Right renal cortex interstitium (tissue), 3 donors: ENCODE data around the gene SASH1. TPM values are rescaled to one million over a fixed set of nuclear protein-coding genes. Genes with fewer than 3 reads are reported as not detected.
A peak's percentile ranks its signal among the peaks of the same experiment; 100 is the strongest.
"Not testable (repeated sequence)": the region's sequence is repeated elsewhere in the genome, so short reads cannot be mapped to it uniquely, and the experiment has no call there.

Experiments used
- DNase-seq, 3 donors: peaks; one replicate each; pipeline ENCODE4 v3.0.0-alpha.2; 2013; ENCODE audit warnings: low read depth in 3 of 3, low spot score in 2 of 3
- polyA plus RNA-seq, 3 donors: library from polyadenylated mRNA; unstranded; fragments of 120-200 nt; gene quantifications; one replicate each; pipeline ENCODE4 v1.2.1, GENCODE V29; 2013; ENCODE audit not compliant: insufficient read length in 3 of 3

SASH1 gene
- polyA plus RNA-seq, 3 donors: 26.7 to 27.7 (median 26.9) TPM

DNA sequence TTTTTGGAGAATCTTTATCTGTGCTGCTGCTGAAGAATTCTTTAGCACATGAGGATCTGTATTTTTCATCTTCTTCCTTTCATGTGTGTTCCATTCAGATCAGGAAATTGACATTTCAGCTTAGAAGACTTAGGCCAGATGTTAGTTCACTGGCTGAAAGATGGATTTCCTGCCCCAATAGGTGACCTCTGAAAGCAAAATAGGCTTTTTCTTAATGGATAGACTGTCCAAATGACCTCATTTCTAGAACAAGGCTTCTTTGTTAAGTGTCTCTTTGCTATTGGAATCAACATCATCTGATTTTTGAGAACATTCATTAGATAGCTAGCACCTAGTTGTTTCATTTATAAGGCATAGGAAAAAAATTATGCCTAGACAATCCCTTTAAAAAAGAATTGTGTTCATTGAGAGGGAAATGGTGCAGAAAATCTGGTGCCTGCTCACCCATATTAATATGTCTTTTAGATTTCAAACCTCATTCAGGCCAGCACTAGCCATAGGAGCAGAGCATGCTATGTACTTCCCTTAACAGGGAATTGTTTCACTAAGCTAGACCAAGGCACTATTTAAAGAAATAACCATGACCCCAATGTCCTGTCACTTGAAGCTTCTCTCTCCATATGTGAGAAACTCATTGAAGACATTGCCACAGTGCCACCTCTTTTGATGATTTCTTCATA is 13.6 kb upstream of the SASH1 start:
- DNase-seq: no peak

DNA sequence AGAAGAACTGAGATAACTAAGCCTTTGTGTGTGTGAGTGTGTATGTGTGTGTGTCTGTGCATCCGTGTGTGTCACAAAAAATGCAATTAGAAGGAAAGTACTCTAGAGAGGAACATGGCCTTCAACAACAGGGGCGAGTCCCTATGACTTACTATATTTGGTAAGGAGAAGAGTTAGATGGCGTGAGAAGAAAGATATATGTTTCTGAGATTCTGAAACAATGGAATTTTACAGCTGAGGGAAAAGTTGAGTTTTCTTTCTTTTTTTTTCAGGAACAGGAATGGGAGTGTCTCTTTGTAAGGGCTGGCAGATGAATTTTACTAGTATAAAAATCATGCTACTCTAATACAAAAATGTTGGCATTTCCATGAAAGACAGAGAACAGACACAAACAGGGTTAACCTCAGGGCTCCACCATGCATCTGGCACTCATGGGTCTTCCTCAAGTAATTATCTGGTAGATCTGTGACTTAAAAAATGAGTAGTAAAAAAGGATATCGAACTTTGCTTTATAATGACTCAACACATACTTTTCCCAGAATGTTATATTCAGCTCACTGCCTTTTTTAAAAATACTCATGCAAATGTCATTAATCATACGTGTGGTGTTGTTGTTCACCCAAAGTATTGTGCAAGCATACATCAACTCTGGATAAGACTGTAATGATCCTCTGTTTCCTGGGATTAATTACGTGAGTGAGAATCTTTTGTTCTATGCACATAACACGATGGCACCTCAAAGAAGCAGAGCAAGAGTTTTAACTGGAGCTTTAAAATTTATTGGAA is 12.8 kb upstream of the SASH1 start:
- no peak for DNase-seq

DNA sequence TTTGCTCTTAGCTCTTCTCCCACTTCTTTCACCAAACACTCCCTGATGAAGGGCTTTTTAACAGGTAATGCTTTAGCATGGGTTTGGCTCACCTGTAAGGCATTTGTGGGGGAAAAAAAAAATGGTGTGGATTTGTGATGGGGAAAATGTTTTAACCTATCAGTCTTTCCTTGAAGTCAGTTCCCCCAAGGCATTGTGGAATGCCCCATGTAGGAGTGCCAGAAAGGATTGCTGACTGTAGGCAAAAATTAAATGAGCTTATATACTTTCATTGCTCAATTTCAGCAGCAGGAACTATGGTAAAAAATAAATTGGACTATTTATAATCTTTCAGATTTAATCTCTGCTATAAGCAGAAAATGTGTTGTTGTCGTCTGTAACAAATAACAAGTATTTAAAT is 10.6 kb upstream of the SASH1 start:
- DNase-seq: no peak

GRCh38 chr6:148336901-148337300 is 5.7 kb upstream of the SASH1 start:
- DNase-seq: no peak

DNA sequence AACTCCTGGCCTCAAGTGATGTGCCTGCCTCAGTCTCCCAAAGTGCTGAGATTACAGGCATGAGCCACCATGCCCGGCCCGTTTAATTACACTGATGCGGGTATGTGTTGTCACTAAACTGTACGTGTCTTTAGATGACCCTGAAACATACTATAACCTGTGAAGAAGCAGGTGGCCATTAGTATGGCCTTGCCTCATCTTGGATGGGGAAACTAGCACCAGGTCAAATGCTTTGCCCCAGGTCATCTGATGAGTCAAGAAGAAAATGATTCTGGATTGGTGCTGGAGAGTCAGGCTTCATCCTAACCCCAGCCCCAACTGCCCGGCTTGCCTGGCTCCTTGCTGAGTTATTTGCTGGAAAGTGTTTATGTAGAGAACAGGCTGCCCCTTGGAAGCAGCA is 2.9 kb upstream of the SASH1 start:
- DNase-seq: no peak

- no peak for DNase-seq
Measured at GRCh38 chr6:148340586-148341297, 1.9 kb upstream of the SASH1 start.

GRCh38 chr6:148342100-148342349 is 613 bp upstream of the SASH1 start:
- peak in 1 of 3 donors; percentile 33 for DNase-seq

GRCh38 chr6:148343047-148343782 is 577 bp downstream of the SASH1 start:
- DNase-seq: no peak

- DNase-seq: no peak
Measured at GRCh38 chr6:148345176-148345575, 2.5 kb downstream of the SASH1 start.

DNA sequence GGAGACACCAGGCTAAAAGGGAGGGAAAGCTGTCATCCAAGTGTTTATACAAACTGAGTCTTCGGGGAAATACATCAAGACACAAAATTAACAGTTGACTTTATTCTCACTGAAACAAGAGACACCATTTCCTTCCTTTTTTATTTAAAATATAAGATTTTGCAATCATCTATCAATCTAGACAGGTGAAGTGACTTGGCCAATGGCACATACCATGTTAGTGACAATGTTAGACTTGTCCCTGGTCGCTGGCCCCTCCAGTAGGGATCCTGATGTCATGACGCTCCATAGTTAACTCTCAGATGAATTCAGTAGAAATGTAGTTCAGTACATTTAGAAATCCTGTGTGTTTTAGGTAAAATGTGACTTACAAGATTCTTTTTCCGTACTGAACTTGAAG is 2.9 kb downstream of the SASH1 start:
- no peak for DNase-seq

GRCh38 chr6:148346681-148347440 is 4.2 kb downstream of the SASH1 start:
- no peak for DNase-seq

GRCh38 chr6:148347441-148348054 is 4.9 kb downstream of the SASH1 start:
- no peak for DNase-seq

DNA sequence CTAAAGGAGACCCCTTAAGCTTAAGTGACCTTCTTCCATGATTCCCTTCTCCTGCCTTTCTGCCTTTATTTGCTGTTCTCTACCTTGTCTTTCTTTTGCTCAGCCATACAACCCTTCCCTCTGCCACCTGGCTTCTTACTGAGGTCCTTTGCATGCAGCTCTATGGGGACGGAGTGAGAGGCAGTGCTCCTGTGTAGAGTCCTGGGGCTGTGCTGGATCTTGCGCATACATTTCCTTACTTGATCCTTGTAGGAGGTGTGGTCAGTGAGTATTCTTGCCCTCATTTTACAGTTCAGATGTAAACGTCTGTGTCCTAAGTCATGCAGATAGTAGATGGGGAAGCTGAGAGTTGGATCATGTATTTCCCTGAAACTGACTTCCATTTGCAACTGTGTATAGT is 5.7 kb downstream of the SASH1 start:
- no peak for DNase-seq

DNA sequence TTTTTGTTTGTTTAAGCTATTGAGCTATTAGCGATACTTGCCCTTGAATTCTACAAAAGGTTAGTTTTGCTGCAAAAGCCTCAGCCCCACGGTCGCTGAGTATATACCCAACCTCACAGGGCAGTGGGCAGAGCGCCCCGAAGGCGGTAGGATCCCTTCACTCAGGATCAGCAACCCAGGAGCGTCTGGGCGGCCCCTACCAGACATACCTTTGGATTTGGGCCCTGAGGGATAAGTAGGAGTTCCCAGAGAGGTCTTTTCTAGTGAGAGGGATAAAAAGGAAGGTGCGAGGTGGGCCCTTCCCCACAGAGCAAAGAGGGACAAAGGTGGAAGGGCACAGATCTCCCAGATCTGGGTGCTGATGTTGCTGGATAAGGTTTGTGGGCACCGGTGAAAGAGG is 6.1 kb downstream of the SASH1 start:
- no peak for DNase-seq

DNA sequence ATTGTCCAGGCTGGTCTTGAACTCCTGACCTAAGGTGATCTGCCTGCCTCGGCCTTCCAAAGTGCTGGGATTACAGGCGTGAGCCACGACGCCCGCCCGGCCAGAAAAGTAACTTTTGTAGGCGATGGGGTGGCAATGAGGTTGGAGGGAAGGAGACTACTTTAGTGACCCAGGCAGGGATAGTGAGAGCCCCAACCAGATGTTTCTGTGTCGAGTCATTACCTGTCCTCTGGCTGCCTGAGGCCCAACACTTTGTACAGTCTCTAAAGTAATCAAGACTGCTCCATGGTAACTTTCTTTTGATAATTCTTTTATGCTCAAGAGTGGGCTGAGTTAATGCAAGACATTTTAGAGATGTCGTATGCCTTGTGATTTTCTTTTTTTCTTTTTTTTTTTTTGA is 6.8 kb downstream of the SASH1 start:
- no peak for DNase-seq

GRCh38 chr6:148351309-148351708 is 8.7 kb downstream of the SASH1 start:
- DNase-seq: no peak

DNA sequence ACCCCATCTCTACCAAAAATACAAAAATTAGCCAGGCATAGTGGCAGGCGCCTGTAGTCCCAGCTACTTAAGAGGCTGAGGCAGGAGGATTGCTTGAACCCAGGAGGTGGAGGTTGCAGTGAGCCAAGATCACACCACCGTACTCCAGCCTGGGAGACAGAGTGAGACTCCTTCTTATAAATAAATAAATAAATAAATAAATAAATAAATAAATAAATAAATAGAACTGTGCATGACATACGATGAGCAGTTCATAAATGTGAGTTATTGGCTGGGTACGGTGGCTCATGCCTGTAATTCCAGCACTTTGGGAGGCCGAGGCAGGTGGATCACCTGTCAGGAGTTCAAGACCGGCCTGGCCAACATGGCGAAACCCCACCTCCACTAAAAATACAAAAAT is 9.8 kb downstream of the SASH1 start:
- not testable (repeated sequence) for DNase-seq

DNA sequence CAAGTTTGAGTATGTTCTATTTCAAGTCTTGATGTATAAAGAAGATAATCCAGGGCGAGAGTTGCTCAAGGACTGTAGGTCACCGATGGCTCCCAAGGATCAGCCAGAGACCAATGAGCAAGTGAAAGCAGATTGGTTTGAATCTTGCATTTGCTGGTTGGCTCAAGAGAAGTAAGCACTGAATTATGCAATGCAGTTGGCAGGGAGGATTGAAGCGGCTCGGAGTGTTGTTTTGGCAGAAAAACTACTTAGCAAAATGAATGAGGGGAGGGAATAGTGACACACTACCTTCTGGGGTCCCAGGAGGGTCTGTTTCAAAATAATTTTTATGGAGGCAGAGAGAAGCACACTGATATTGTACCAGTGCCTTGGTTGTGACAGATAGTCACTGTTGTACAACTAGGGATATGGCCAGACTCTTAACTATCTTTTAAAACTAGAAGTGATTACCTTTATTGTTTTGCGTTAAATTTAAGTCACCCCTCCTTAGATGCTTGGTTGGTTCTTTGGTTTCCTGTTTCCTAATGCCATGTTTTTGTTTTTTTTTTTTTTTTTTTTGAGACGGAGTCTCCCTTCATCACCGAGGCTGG is 15.7 kb downstream of the SASH1 start:
- no peak for DNase-seq

- DNase-seq: no peak
Measured at GRCh38 chr6:148359228-148359627, 16.6 kb downstream of the SASH1 start.
